ENCODE results near the gene SPCS2. TPM values are rescaled to one million over a fixed set of nuclear protein-coding genes. Genes with fewer than 3 reads are reported as not detected.
"Not testable (repeated sequence)": the region's sequence is repeated elsewhere in the genome, so short reads cannot be mapped to it uniquely, and the experiment has no call there.

The SPCS2 gene
- total RNA-seq, 2 experiments from 2014 or later = 194 to 198 TPM

DNA sequence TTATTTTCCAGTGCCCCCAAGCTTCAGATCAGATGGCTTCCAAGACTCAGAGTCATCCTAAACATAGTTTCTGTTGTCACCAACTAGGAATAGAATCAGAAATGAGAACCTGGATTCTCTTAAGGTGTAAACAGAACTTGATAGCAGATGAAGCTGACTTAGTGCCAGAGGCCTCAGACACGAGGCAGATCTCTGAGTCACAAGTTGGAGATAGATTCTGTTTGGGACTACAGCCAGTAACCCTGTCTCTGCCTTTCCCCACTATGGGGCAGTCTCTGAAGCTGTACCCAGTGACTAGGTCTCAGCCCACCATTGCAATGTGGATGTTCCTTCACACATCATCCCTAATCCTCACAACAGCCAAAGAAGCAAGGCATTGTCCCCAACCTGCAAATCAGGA lies 65.1 kb downstream of the SPCS2 start:
- H3K27me3 Mint-ChIP-seq = no peaks in the 10 kb centered on the region

GRCh38 chr11:75019200-75019599 lies 70.1 kb downstream of the SPCS2 start:
- H3K36me3 Mint-ChIP-seq (ENCODE audit: low read depth) = peaks cover 11% of the 10 kb centered on the region
- H3K27me3 Mint-ChIP-seq, POLR2A ChIA-PET, H3K4me1 Mint-ChIP-seq, H3K4me3 Mint-ChIP-seq, H3K9me3 Mint-ChIP-seq, DNase-seq, H3K27ac Mint-ChIP-seq: not testable (repeated sequence)
- CTCF ChIA-PET = interaction anchor here (1.4 kb wide), 1 partner anchor 12 kb away, joined by 3 read pairs; no protein-coding TSS in a partner anchor

More for the DNA sequence above, 65.1 kb downstream of the SPCS2 start:
- ChIA-PET POLR2A (no interaction called here), CTCF (interaction anchor here (0.5 to 1.8 kb wide), 3 partner anchors 8 to 276 kb away, joined by 3 to 10 read pairs (median 3); no protein-coding TSS in a partner anchor)
- peaks cover 17% of the 10 kb centered on the region for H3K36me3 Mint-ChIP-seq (ENCODE audit: low read depth)
- H3K27ac Mint-ChIP-seq = no peak overlapping the region
- no peak overlapping the region for H3K4me3 Mint-ChIP-seq
- DNase-seq = no peak
- H3K4me1 Mint-ChIP-seq = no peaks in the 10 kb centered on the region
- peaks cover 3% of the 10 kb centered on the region for H3K9me3 Mint-ChIP-seq

- H3K4me1 Mint-ChIP-seq, H3K27ac Mint-ChIP-seq, POLR2A ChIA-PET, DNase-seq, H3K27me3 Mint-ChIP-seq, H3K4me3 Mint-ChIP-seq, H3K9me3 Mint-ChIP-seq: not testable (repeated sequence)
- CTCF ChIA-PET = interaction anchor here (1.4 to 4.3 kb wide), 3 partner anchors 11 to 228 kb away, joined by 3 to 49 read pairs (median 16); no protein-coding TSS in a partner anchor
- peaks cover 11% of the 10 kb centered on the region for H3K36me3 Mint-ChIP-seq (ENCODE audit: low read depth)
Measured at GRCh38 chr11:75020328-75020727, 71.3 kb downstream of the SPCS2 start.

- CTCF ChIA-PET = interaction anchor here (0.7 to 4.3 kb wide), 31 partner anchors 8 to 254 kb away, joined by 3 to 49 read pairs (median 5); no protein-coding TSS in a partner anchor
- Mint-ChIP-seq H3K4me1 (no peaks in the 10 kb centered on the region), H3K9me3 (peaks cover 3% of the 10 kb centered on the region), H3K4me3 (no peak overlapping the region), H3K27ac (no peak overlapping the region), H3K27me3 (no peaks in the 10 kb centered on the region), H3K36me3 (ENCODE audit: low read depth) (peaks cover 8% of the 10 kb centered on the region)
- no peak for DNase-seq
- POLR2A ChIA-PET = no interaction called here
Measured at GRCh38 chr11:75022296-75022695, 73.2 kb downstream of the SPCS2 start.

DNA sequence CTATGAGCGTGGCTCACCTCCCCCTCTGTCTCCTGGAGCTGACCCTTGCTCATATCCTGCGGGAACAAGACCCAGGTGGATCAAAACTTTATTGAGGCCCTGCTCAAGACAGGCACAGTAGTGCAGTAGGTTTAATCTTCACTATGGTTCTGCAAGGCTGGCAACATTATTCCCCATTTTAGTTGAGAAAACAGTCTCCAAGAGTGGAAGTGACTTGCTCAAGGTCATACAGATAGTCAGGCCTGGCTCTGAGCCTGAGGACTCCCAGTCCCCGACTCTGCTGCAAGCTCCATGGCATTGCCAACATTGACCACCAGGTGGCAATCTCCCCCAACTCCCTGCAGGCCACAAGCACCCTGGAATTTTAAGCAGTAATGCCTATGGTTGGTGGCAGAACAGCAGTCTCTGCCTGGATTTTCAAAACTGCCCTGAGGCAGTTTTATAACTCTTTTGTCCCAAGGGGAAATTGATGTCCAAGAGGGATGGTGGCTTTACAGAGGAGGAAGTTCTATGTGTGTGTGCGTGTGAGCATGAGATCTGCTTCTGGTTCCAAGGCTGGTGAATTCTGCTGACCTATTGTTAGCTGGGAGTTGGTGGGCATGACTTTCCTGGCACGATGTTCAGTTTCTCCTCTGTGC lies 73.8 kb downstream of the SPCS2 start:
- H3K4me3 Mint-ChIP-seq = no peak overlapping the region

GRCh38 chr11:75023446-75024067 lies 74.5 kb downstream of the SPCS2 start:
- Mint-ChIP-seq H3K27ac (no peak overlapping the region), H3K27me3 (no peaks in the 10 kb centered on the region), H3K36me3 (ENCODE audit: low read depth) (peaks cover 4% of the 10 kb centered on the region), H3K4me1 (no peaks in the 10 kb centered on the region), H3K4me3 (no peak overlapping the region), H3K9me3 (no peaks in the 10 kb centered on the region)
- CTCF ChIA-PET = interaction anchor here (0.9 to 4.3 kb wide), 19 partner anchors 9 to 253 kb away, joined by 3 to 49 read pairs (median 5); no protein-coding TSS in a partner anchor
- POLR2A ChIA-PET = no interaction called here
- DNase-seq = no peak

More for the DNA sequence above, 73.8 kb downstream of the SPCS2 start:
- peak; percentile 79 for DNase-seq
- H3K27me3 Mint-ChIP-seq = no peaks in the 10 kb centered on the region
- H3K4me1 Mint-ChIP-seq = no peaks in the 10 kb centered on the region
- CTCF ChIA-PET = interaction anchor here (0.7 to 4.3 kb wide), 31 partner anchors 9 to 253 kb away, joined by 3 to 49 read pairs (median 5); no protein-coding TSS in a partner anchor
- H3K9me3 Mint-ChIP-seq = peaks cover 3% of the 10 kb centered on the region
- H3K27ac Mint-ChIP-seq = no peak overlapping the region
- H3K36me3 Mint-ChIP-seq (ENCODE audit: low read depth) = peaks cover 8% of the 10 kb centered on the region
- POLR2A ChIA-PET = no interaction called here

- CTCF ChIA-PET = interaction anchor here (0.9 to 4.3 kb wide), 5 partner anchors 52 to 252 kb away, joined by 3 to 49 read pairs (median 5); no protein-coding TSS in a partner anchor
- H3K36me3 Mint-ChIP-seq (ENCODE audit: low read depth) = no peaks in the 10 kb centered on the region
- no peaks in the 10 kb centered on the region for H3K27me3 Mint-ChIP-seq
- H3K9me3 Mint-ChIP-seq = no peaks in the 10 kb centered on the region
- H3K4me1 Mint-ChIP-seq = no peaks in the 10 kb centered on the region
- POLR2A ChIA-PET = no interaction called here
- DNase-seq = no peak
- no peak overlapping the region for H3K4me3 Mint-ChIP-seq
- no peak overlapping the region for H3K27ac Mint-ChIP-seq
Measured at GRCh38 chr11:75024068-75024449, 75.0 kb downstream of the SPCS2 start.

GRCh38 chr11:75024764-75025211 lies 75.7 kb downstream of the SPCS2 start:
- no peaks in the 10 kb centered on the region for H3K36me3 Mint-ChIP-seq (ENCODE audit: low read depth)
- no peak overlapping the region for H3K27ac Mint-ChIP-seq
- H3K4me1 Mint-ChIP-seq = no peaks in the 10 kb centered on the region
- POLR2A ChIA-PET = no interaction called here
- CTCF ChIA-PET = interaction anchor here (0.8 to 1.6 kb wide), 5 partner anchors 95 to 224 kb away, joined by 3 to 5 read pairs (median 3); no protein-coding TSS in a partner anchor
- no peaks in the 10 kb centered on the region for H3K27me3 Mint-ChIP-seq
- no peak for DNase-seq
- no peak overlapping the region for H3K4me3 Mint-ChIP-seq
- H3K9me3 Mint-ChIP-seq = no peaks in the 10 kb centered on the region

GRCh38 chr11:75025561-75025960 lies 76.5 kb downstream of the SPCS2 start:
- H3K9me3 Mint-ChIP-seq = no peaks in the 10 kb centered on the region
- no peaks in the 10 kb centered on the region for H3K36me3 Mint-ChIP-seq (ENCODE audit: low read depth)
- no peaks in the 10 kb centered on the region for H3K4me1 Mint-ChIP-seq
- no peaks in the 10 kb centered on the region for H3K27me3 Mint-ChIP-seq
- no peak for DNase-seq
- no peak overlapping the region for H3K27ac Mint-ChIP-seq
- ChIA-PET CTCF (interaction anchor here (1.0 to 1.6 kb wide), 2 partner anchors 219 to 223 kb away, joined by 3 to 5 read pairs; no protein-coding TSS in a partner anchor), POLR2A (no interaction called here)
- H3K4me3 Mint-ChIP-seq = no peak overlapping the region

GRCh38 chr11:75028321-75028720 lies 79.3 kb downstream of the SPCS2 start:
- Mint-ChIP-seq H3K4me3 (no peak overlapping the region), H3K36me3 (ENCODE audit: low read depth) (no peaks in the 10 kb centered on the region), H3K9me3 (no peaks in the 10 kb centered on the region), H3K27me3 (no peaks in the 10 kb centered on the region), H3K4me1 (no peaks in the 10 kb centered on the region), H3K27ac (no peak overlapping the region)
- ChIA-PET POLR2A (no interaction called here), CTCF (interaction anchor here (0.9 to 3.0 kb wide), 3 partner anchors 98 to 220 kb away, joined by 3 to 12 read pairs (median 4); no protein-coding TSS in a partner anchor)
- no peak for DNase-seq

Other genes with a start within 250 kb of the SPCS2 start
- not detected for gene CHRDL2, start 217.8 kb upstream of the SPCS2 start, total RNA-seq
- gene RNF169, start 200.4 kb upstream of the SPCS2 start, total RNA-seq = 10 to 100 TPM; 18.6 to 19.1 TPM
- 10 to 100 TPM; 10.3 to 10.9 TPM for gene XRRA1, start 175 bp upstream of the SPCS2 start, total RNA-seq
- gene NEU3, start 39.7 kb downstream of the SPCS2 start, total RNA-seq = 10 to 100 TPM; 11.5 to 12.6 TPM
- gene OR2AT4, start 147.6 kb downstream of the SPCS2 start, total RNA-seq = not detected
- under 1 TPM; 0.23 to 0.30 TPM for gene SLCO2B1, start 201.8 kb downstream of the SPCS2 start, total RNA-seq